HG02973 (cell line): Measurements from ENCODE around the gene WDR11.
A peak's percentile ranks its signal among the peaks of the same experiment; 100 is the strongest.

Experiments used
- ATAC-seq: cut with Tn5 transposase; IDR thresholded peaks from one replicate; pipeline ENCODE4 v1.9.1; 2021; ENCODE audit warnings: moderate library complexity; ENCODE audit not compliant: unreplicated experiment

WDR11 gene, protein sequence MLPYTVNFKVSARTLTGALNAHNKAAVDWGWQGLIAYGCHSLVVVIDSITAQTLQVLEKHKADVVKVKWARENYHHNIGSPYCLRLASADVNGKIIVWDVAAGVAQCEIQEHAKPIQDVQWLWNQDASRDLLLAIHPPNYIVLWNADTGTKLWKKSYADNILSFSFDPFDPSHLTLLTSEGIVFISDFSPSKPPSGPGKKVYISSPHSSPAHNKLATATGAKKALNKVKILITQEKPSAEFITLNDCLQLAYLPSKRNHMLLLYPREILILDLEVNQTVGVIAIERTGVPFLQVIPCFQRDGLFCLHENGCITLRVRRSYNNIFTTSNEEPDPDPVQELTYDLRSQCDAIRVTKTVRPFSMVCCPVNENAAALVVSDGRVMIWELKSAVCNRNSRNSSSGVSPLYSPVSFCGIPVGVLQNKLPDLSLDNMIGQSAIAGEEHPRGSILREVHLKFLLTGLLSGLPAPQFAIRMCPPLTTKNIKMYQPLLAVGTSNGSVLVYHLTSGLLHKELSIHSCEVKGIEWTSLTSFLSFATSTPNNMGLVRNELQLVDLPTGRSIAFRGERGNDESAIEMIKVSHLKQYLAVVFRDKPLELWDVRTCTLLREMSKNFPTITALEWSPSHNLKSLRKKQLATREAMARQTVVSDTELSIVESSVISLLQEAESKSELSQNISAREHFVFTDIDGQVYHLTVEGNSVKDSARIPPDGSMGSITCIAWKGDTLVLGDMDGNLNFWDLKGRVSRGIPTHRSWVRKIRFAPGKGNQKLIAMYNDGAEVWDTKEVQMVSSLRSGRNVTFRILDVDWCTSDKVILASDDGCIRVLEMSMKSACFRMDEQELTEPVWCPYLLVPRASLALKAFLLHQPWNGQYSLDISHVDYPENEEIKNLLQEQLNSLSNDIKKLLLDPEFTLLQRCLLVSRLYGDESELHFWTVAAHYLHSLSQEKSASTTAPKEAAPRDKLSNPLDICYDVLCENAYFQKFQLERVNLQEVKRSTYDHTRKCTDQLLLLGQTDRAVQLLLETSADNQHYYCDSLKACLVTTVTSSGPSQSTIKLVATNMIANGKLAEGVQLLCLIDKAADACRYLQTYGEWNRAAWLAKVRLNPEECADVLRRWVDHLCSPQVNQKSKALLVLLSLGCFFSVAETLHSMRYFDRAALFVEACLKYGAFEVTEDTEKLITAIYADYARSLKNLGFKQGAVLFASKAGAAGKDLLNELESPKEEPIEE

DNA sequence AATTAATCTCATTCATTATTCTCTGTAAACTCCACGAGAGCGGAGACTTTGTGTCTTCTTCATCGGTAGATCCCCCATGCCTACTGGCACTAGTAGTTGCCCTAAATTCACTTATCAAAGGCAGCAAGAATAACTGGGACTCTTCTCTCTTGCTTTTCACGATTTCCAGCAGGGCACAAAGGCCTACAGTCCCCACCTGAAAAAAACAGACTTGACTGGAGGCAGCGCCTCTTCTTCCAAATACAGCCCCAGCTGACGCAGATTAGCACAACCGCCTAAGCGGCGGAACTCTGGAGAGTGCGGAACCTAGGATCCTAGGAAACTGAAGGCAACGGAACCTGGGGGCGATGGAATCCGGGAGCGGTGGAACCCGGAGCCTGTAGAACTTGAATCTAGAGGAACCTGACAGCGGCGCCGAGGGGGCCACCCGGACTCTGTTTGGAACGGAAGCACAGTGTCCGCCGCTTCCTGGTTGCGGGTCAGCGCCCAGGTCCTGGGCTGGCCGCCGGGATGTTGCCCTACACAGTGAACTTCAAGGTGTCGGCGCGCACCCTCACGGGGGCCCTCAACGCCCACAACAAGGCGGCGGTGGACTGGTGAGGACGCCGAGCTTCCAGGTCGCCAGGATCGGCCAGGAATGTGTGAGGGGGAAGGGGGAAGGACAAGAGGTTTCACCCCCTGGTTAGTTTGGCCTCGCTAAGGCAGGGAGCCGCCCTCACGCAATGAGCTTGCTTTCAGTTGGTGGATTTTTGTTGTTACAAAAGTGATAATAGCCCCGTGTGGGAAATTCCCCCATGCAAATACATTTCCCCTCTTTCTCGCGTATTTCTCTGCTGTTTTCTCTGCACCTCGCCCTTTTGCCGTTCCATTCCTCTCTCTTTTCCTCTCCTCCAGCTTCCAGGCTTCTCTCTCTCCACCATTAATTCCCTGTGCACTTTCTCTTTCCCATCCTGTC is at the start of gene WDR11:
WDR11 (plus strand) TSS at position 452 of the 955 bp plus-strand sequence; CDS start at position 511, 59 bp downstream.
- ATAC-seq, result peak; percentile 92

DNA sequence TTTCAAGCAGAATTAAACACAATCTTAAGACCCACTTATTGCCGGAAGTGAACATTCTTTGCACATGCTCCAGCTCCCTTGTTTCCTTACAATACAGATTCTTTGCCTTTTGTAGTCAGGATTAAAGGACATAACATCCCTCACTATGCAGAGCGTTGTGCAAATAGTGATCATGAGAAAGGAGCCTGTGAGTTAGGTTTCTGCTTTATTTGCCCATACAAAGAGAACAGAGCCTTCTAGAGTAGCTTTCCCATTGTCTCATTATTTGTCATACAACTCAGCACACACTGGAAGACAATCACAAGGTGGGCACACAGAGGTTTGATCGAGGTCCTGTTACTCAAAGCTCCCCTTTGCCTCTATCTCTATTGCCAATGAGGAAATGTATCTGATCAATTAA is 48.2 kb upstream of the WDR11 start:
- ATAC-seq, result no peak

DNA sequence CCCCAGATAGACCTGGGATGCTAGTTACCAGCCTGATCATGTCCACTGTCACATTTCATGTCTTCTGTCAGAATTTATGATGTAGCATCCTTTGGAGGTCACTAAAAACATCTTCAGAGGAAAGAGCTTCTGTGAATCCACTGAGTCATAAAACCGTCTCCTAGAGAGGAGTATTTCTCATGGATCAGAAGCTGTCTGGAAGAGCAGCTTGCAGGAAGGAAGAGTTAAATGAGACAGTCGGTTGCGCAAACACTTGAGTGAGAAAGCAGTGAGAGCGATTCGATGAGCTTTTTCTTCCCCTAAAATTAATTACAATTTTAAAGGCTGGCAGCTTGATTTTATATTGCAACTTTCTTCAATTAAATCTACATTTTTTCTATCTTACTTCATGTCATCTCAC is 47.2 kb upstream of the WDR11 start:
- no peak for ATAC-seq

DNA sequence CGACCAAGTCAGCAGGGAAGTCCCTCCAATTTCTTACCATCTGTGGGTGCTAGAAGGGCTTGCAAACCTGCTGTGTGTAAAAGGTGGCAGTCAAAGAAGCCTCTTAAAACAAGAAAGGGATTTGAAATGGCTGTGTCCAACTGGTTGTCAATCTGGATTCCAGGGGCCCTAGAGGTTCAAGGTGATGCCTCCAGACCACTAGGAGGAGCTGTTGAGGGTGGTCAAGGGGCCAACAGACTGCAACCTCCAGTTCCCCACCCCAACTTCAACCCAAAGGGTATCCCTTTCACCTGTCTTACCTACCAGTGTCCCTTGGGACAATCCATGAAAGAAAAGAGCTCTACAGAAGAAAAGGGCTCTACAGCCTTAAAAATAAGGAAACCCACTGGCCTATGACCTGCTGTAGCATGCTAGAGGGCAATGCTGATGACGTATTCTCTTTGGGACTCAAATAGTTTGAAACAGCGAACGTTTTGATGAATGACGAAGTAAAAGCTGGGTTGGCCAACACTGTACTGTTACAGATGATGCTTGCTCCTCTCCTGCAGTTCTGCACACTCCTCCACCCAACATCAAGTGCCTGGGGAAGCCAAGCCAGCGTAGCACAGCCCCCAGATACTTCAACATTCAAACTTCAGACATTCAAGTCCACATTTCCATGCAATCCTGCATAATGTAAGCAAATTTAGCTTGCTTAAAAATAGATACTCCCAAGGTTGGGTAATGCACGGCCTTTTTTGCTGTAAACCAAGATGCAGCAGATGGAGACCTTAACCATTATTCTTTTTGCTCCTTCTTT is 45.9 kb upstream of the WDR11 start:
- ATAC-seq, result no peak

DNA sequence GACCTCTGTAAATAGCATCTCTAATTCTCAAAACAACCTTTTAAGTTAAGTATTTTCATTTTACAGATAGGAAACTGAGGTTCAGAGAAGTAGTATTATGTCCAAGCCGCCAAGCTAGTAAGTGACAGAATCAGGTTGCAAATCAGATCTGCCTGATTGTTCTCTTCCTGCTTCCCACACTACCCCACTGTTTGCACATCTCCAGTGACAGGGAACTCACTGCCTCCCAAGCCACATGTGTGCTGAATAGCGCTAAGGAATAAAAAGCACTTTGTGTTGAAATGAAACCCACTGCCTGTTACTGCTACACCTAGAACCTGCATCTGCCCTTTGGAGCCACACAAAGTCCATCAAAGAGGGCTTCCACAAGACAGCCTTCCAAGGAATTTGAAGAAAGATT is 45.1 kb upstream of the WDR11 start:
- ATAC-seq, result no peak

DNA sequence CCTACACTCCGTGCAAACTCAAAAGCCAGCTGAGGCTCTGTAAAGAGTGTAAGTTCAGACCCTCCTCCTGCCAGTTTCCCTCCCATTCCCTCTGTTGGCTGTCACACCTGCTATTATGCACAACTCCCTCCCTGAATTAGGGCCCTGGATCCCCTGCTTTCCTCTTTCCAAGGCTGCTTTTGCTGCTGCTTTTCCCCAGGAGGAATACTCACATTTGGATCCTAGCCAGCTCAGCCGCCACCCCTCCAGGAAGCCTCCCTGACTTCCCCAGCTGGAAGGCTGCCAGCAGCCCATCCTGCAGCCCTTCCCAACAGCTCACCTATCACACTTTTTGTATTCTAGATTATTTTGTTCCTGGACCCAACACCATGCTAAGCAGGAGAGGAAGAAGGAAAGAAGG is 40.9 kb upstream of the WDR11 start:
- ATAC-seq, result no peak

DNA sequence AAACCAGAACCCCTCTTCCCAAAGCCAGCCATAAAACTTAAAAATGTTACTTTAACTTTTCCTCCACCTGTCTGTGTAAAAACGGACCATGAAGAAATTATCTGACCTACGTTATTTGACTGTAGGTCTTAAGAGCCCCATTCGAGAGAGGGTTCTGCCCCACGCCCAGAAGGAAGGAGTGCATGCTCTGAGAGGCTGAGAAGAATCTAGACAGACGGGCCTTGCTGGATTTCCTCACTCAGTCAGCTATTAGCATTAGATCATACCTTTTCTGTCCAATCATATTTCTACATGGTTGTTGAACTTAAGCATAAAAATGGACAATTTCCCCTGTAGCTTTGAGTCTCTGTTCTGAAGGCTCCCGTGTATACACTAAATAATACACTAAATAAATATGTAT is 38.1 kb upstream of the WDR11 start:
- ATAC-seq, result no peak

DNA sequence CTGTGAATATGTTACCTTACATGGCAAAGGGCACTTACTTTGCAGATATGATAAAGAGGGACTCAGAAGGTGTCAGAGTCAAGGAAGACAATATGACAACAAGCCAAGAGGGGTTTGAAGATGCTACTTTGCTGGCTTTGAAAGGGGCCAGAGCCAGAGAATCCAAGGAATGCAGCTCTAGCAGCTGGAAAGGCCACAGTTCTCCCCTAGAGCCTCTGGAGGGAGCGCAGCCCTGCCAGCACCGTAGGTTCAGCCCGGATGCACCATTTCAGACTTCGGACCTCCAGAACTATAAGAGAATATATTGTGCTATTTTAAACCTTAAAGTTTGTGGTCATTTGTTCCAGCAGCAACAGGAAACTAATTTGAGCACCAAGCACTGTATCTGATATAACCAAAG is 32.9 kb upstream of the WDR11 start:
- no peak for ATAC-seq

DNA sequence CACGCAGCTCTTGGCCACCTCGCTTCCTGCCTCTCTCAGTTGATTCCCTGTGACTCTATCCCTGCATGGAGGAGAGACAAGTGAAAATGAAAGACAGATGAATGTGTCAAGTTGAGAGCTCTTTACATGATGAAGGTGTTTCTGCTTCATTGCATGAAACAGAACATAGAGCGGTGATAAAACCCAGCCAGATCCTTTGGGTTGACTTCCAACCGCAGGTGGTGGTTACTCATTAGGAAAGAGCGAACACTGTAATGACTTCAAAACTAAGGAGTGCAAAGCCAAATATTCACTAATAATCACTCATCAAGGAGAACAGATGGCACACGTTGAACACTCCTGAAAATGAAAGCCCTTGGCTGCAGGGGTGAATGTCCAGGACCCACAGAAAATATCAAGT is 31.8 kb upstream of the WDR11 start:
- ATAC-seq, result no peak

DNA sequence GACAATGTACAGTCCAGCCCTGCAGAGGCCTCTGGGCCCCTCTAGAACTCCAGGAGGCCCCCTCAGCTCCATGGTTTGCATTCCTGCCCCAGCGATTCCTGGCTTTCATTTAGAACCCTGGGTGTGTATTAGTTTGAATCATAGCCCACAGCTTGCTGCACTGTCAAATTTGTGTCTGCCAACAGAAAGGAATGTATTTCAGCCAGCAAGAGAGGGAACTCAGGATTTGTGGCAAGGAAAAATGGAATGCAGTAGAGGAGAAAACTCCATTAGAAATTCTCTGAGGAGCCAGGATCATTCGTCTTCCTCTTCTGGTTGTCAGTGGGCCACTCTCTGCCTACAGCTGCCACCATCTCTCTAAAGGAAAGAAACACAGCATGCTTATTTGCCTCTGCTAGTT is 27.9 kb upstream of the WDR11 start:
- ATAC-seq, result no peak

DNA sequence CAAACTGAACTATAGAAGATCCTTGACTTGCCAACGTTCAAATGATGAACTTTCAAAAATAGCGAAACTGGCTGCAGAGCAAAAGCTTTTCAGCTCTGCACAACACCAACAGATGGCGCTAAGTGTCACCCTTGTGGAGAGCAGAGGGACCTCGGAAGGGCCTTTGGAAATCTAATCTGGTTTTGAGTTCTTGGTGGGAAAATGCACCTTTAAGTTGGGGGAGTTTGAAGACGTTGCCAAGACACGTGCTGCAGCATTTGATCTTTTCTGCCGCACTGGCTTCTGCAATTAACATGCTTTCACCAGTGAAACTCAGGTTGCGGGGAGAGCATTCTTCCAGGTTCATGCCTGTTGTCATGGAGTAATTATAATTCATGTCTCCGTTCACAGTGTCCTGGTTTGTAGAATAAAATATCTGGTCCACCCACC is 26.3 kb upstream of the WDR11 start:
- no peak for ATAC-seq

DNA sequence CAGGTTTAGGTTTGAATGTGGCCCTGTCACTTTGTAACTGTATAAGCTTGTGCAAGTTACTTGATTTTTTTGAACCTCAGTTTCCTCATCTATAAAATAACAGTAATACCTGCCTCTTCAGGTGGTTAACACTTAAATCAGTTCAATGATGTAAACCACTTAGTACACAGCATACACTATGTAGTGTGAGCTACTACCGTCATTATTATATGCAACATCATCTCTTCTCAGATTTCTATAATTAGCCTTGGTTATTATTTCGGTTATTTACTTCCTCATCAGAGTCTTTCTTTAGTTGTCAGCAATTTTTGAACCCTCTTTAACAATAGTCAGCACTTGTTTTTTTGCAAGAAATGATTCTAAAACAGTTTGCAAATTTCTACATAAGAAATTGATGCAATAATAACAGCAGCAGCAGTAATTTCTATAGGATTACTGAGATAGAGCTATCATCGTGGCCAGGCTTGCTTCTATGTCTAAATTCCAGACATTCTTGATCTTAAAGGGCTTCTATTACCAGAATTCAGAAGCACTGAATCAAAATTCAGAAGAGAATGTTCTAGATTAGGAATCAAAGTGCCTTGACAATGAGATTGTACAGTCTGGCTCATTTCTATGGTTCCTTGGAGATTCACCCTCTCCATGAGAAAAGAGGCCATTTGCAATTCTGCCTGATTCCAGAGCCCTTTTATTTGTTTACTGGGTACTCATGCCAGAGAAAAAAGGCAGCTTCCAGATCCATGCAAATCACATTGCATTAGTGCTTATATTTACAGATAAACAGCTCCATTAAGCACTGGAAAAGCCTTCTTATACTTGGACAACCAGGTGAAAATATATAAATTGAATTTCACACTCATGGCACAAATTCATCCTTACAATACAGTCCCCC is 25.0 kb upstream of the WDR11 start:
- no peak for ATAC-seq

DNA sequence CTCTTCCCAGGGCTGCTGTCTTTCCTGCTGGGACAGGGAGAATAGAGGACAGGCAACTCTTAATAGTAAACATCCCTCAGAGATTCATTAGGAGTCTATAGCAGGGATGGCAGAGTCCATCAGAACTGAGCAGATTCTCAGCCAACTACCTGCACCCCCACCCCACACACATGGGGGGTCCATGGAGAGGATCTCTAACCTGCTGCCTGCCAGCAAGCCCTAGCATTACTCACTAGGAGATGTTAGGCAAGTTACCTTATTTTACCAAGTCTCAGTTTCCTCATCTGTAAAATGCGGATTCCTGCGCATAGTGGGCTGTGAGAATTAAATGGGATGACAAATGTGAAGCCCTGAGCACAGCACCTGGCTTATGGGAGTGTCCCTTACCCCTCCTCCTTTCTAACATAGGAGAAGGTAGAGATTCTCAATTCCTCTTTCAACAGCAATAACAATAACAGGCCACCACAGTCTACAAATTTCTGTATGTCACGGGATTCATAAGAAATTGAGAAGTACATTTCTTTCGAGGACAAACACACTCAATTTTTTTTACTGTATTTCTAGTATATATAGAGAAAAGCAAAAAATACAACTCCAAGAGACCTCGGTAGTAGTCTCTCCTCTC is 23.8 kb upstream of the WDR11 start:
- ATAC-seq, result no peak

DNA sequence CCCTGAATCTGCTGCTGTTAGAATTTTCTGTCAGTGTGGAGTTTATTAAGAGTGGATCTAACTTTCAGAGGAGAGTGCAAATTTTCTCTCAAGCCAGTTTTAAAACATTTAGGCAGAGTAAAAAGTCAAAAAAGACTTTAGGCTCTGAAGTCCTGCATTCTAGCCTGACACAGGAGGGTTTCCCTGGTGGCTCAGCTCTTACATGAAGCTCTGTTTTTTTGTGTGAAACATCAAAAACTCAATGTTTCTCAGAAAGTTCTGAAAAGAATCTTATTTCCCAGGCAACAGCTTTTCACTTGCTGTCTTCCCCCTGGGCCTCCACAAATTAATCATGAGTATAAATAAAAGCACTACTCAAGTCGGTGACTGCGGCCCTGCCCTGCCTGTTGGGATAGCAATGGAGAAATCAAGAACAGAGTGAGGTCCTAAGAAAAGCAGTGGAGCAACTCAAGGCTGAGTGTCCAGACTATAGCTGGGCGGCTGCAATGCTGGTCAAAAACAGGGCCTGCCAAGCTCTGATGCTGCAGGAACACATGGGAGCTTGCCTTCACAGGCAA is 22.3 kb upstream of the WDR11 start:
- no peak for ATAC-seq

DNA sequence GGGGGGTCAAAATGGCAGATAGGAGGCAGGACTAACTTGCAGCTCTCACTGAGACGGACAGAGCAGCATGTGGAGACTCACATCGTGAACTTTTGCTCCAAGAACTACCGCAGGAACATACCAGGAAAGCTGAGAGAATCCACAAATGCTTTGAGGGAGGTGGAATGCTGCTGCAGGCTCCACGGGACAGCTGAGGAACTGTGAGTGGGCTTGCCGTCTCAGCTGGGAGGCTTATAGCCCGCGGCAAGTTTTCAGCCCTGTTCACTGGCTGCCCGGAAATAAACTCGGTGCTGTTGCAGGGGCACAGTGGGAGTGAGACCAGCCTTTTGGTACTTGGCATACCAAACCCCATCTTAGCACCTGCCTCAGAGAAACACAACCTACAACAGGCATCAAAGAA is 19.1 kb upstream of the WDR11 start:
- ATAC-seq, result no peak

DNA sequence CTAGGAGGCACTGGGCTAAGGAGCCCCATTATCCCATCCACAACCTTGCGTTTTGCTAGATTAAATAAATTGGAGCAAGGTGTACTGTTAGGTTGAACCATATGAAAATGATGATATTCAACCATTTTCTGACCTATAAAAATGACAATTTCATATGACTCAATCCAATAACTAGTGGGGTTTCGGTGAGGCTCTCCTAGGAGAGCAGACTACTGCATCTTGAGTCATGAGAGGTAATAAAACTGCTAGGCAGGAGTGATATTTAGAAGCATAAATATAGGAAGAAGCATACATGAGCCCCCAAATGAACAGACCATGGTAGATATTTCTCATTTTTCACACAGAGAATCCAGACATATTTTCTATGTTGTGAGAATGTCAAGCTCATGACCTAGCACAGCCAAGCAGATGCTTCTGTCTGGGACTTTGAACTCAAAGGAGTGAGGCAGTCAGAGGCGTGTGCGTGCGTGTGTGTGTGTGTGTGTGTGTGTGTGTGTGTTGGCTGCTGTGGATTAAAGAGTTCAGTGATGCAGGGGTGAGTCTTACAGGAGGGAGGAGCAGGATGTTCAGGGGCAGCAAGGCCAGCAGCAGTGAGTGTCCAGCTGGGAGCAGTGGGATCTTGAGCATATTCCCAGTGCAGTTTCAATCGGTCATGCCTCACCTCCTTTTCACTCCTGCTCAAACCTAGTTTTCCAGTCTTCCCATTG is 17.8 kb upstream of the WDR11 start:
- no peak for ATAC-seq

DNA sequence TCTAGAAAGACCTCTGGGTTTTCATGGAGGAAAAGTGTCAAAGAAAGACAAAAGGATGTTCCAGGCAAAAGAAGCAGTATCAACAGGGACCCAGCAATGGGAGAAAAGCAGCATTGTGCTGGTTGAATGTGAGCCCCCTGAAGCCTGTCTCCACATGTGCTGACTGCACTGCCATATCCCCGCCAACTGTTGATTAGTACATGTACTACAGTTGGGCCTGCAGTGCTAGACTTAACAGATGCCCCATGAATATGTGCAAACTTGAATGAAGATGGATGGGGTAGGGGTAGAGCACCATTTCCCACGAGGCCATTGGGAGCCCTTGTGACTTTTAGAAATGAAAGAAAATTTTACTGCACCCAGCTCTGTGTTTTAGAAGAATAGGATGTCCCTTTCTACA is 15.6 kb upstream of the WDR11 start:
- no peak for ATAC-seq
